Sigmoid colon (tissue), 7 donors: Measurements from ENCODE around the gene GPRASP2. TPM values are rescaled to one million over a fixed set of nuclear protein-coding genes. Genes with fewer than 3 reads are reported as not detected.
"Not testable (repeated sequence)": the region's sequence is repeated elsewhere in the genome, so short reads cannot be mapped to it uniquely, and the experiment has no call there.

Source experiments
- DNase-seq: peaks from one replicate; pipeline ENCODE4 v3.0.0-alpha.2; 2019
- H3K27ac ChIP-seq, 4 donors: fragments of 200-600 bp; sonication (generic); one replicate each; pipeline ENCODE4 v1.5.1; 2016 to 2019; ENCODE audit warnings: mild to moderate bottlenecking in 1 of 4
- H3K27me3 ChIP-seq, 3 donors: fragments of 200-600 bp; sonication (generic); one replicate each; pipeline ENCODE4 v1.5.1; 2019; ENCODE audit warnings: mild to moderate bottlenecking in 1 of 3
- H3K36me3 ChIP-seq, 4 donors: fragments of 200-600 bp; sonication (generic); one replicate each; pipeline ENCODE4 v1.5.1; 2016 to 2019
- H3K4me1 ChIP-seq, 4 donors: fragments of 200-600 bp; sonication (generic); one replicate each; pipeline ENCODE4 v1.5.1; 2017 to 2019
- H3K4me3 ChIP-seq, 4 donors: fragments of 200-600 bp; sonication (generic); one replicate each; pipeline ENCODE4 v1.5.1; 2017 to 2019; ENCODE audit warnings: mild to moderate bottlenecking in 2 of 4, moderate library complexity in 1 of 4
- H3K9me3 ChIP-seq, 4 donors: fragments of 200-600 bp in 3 of 4; sonication (generic) in 3 of 4; one replicate each; pipeline versions ENCODE4 v1.5.1 to v1.6.1; 2013 to 2019
- CTCF ChIP-seq, 4 experiments: fragments of 450-650 bp in 3 of 4; fragments of 200-600 bp in 1 of 4; IDR thresholded peaks; one replicate each; pipeline ENCODE4 v1.5.1; 2016 to 2019; ENCODE audit warnings: antibody characterized with exemption in 4 of 4, mild to moderate bottlenecking in 3 of 4, moderate library complexity in 2 of 4
- EP300 ChIP-seq, 4 donors: sonication (generic); formaldehyde crosslinking; IDR thresholded peaks; one replicate each; pipeline ENCODE4 v1.6.1; 2017; ENCODE audit warnings: antibody characterized with exemption in 4 of 4
- POLR2A ChIP-seq, 2 donors: fragments of 450-650 bp; IDR thresholded peaks; one replicate each; pipeline ENCODE4 v1.6.1; 2016; ENCODE audit warnings: antibody characterized with exemption in 2 of 2, mild to moderate bottlenecking in 2 of 2, moderate library complexity in 2 of 2
- POLR2AphosphoS5 ChIP-seq, 4 donors: sonication (generic); formaldehyde crosslinking; IDR thresholded peaks; one replicate each; pipeline ENCODE4 v1.6.1; 2017; ENCODE audit warnings: antibody characterized with exemption in 4 of 4
- WGBS, 2 donors: extraction: QIAGEN DNeasy Blood & Tissue Kit; methylation state at CpG; one replicate each; pipeline ENCODE4 v1.1.7; 2013; 5-methylcytosine and 5-hydroxymethylcytosine counted together
- intact Hi-C: fragments of 100-400 bp; cut with DNase I; formaldehyde crosslinking; loops from one replicate; pipeline ENCODE4 v1.15.1; 2023
- polyA plus RNA-seq, 3 donors: library from polyadenylated mRNA; stranded (reverse); fragments of 200-250 nt; gene quantifications; one replicate each; pipeline ENCODE4 v1.2.3, GENCODE V29; 2013
- total RNA-seq, 4 donors: library from RNA; depleted of rRNA; stranded (reverse); fragments of >200 nt; gene quantifications; one replicate each; pipeline ENCODE4 v1.1.0, GENCODE V29; 2016
- donor health status: healthy with polysubstance abuse.
- donor health status: Bipolar disorder and iron deficiency.
- donor health status: healthy.

The GPRASP2 gene
- total and polyA plus RNA-seq, 7 donors: 1.2 to 19.5 (median 8.0) TPM

GRCh38 chrX:102711872-102712215 is 404 bp upstream of the GPRASP2 start:
- Histone ChIP-seq H3K36me3 (no peaks in the 10 kb centered on the region), H3K9me3 (no peaks in the 10 kb centered on the region), H3K27me3 (peaks cover 0 to 2% (median 0%) of the 10 kb centered on the region in 3 donors), H3K27ac (peak overlapping the region in 2 of 4 donors; percentile 82 to 92), H3K4me1 (peaks cover 0 to 6% (median 2%) of the 10 kb centered on the region in 4 donors), H3K4me3 (peak overlapping the region; percentile 56 to 75 (median 60))
- intact Hi-C loops: loop anchor here (2.0 kb wide), 3 partner anchors 55 to 113 kb away; partner anchors contain the start of genes ARMCX5 and GPRASP1
- 8 to 12% methylated on average over 19 of the region's 19 CpGs for WGBS, 2 donors
- TF ChIP-seq POLR2AphosphoS5 (IDR thresholded peaks at IDR 0.05) (no peak), EP300 (IDR thresholded peaks at IDR 0.05) (no peak), CTCF (IDR thresholded peaks at IDR 0.05) (no peak), POLR2A (IDR thresholded peaks at IDR 0.05) (no peak)
- no peak for DNase-seq

- H3K27ac ChIP-seq: peak overlapping the region; percentile 82 to 92 (median 87)
- intact Hi-C loops: loop anchor here (2.0 kb wide), 3 partner anchors 54 to 114 kb away; partner anchors contain the start of genes ARMCX5 and GPRASP1
- H3K4me1 ChIP-seq: peaks cover 0 to 6% (median 2%) of the 10 kb centered on the region in 4 donors
- WGBS, 2 donors: 2 to 4% methylated on average over 23 of the region's 23 CpGs
- H3K4me3 ChIP-seq: peak overlapping the region; percentile 56 to 75 (median 60)
- peak; percentile 88 for DNase-seq
- TF ChIP-seq POLR2A (IDR thresholded peaks at IDR 0.05) (no peak), CTCF (IDR thresholded peaks at IDR 0.05) (peak; percentile 29 to 55 (median 53)), POLR2AphosphoS5 (IDR thresholded peaks at IDR 0.05) (peak; percentile 15 to 62 (median 45))
- peaks cover 0 to 2% (median 0%) of the 10 kb centered on the region in 3 donors for H3K27me3 ChIP-seq
- no peaks in the 10 kb centered on the region for H3K9me3 ChIP-seq
- no peaks in the 10 kb centered on the region for H3K36me3 ChIP-seq
Observed at GRCh38 chrX:102712981-102713625, 855 bp downstream of the GPRASP2 start.

- H3K36me3 ChIP-seq: no peaks in the 10 kb centered on the region
- no peak for DNase-seq
- H3K9me3 ChIP-seq: no peaks in the 10 kb centered on the region
- H3K27me3 ChIP-seq: peaks cover 0 to 2% (median 0%) of the 10 kb centered on the region in 3 donors
- TF ChIP-seq POLR2A (IDR thresholded peaks at IDR 0.05) (no peak), EP300 (IDR thresholded peaks at IDR 0.05) (no peak), POLR2AphosphoS5 (IDR thresholded peaks at IDR 0.05) (no peak), CTCF (IDR thresholded peaks at IDR 0.05) (no peak)
- 91 to 94% methylated on average over 6 of the region's 6 CpGs for WGBS, 2 donors
- intact Hi-C loops: no loop called here
- H3K4me3 ChIP-seq: no peak overlapping the region
- peaks cover 0 to 11% (median 2%) of the 10 kb centered on the region in 4 donors for H3K4me1 ChIP-seq
- H3K27ac ChIP-seq: no peak overlapping the region
Observed at GRCh38 chrX:102714994-102715393, 2.7 kb downstream of the GPRASP2 start.

- no peak for TF ChIP-seq POLR2AphosphoS5 (IDR thresholded peaks at IDR 0.05)
- intact Hi-C loops: no loop called here
- Histone ChIP-seq H3K27me3 (peaks cover 0 to 2% (median 0%) of the 10 kb centered on the region in 3 donors), H3K36me3 (no peaks in the 10 kb centered on the region), H3K4me3 (no peak overlapping the region), H3K9me3 (no peaks in the 10 kb centered on the region), H3K4me1 (peaks cover 0 to 13% (median 3%) of the 10 kb centered on the region in 4 donors), H3K27ac (no peak overlapping the region)
- DNase-seq: no peak
- WGBS, 2 donors: 91 to 98% methylated on average over 5 of the region's 5 CpGs
Observed at GRCh38 chrX:102715967-102716366, 3.7 kb downstream of the GPRASP2 start.

GRCh38 chrX:102720237-102721168 is 8.3 kb downstream of the GPRASP2 start, which contains the start of gene GPRASP3:
Gene GPRASP3, plus strand, starts transcription at chrX:102720743. Its CDS starts 28,253 bp downstream, at chrX:102748996.
- peaks cover 0 to 8% (median 3%) of the 10 kb centered on the region in 4 donors for H3K4me1 ChIP-seq
- intact Hi-C loops: loop anchor here (10.0 kb wide), 1 partner anchor 206 kb away; the partner anchor contains the start of gene TMSB15A
- DNase-seq: peak; percentile 90
- 3 to 6% methylated on average over 31 of the region's 31 CpGs for WGBS, 2 donors
- H3K9me3 ChIP-seq: no peaks in the 10 kb centered on the region
- H3K27ac ChIP-seq: peak within 1 kb of the TSS; percentile 57 to 75 (median 68)
- no peaks in the 10 kb centered on the region for H3K27me3 ChIP-seq
- TF ChIP-seq POLR2AphosphoS5 (IDR thresholded peaks at IDR 0.05) (peak; percentile 45 to 76 (median 54)), POLR2A (IDR thresholded peaks at IDR 0.05) (no peak)
- H3K36me3 ChIP-seq: no peaks in the 10 kb centered on the region
- H3K4me3 ChIP-seq: peak within 1 kb of the TSS; percentile 33 to 55 (median 50)

- H3K27me3 ChIP-seq, H3K9me3 ChIP-seq, H3K4me1 ChIP-seq, DNase-seq, H3K36me3 ChIP-seq: not testable (repeated sequence)
- Histone ChIP-seq H3K4me3 (peak overlapping the region; percentile 33 to 55 (median 50)), H3K27ac (peak overlapping the region in 3 of 4 donors; percentile 57 to 69 (median 67))
- intact Hi-C loops: loop anchor here (10.0 kb wide), 1 partner anchor 206 kb away; the partner anchor contains the start of gene TMSB15A
- WGBS, 2 donors: 14 to 54% methylated on average over 7 of the region's 7 CpGs
Observed at GRCh38 chrX:102721169-102721506, 8.9 kb downstream of the GPRASP2 start.
